Neural progenitor cell (in vitro differentiated cells): ENCODE data around the gene PRIMA1. TPM values are rescaled to one million over a fixed set of nuclear protein-coding genes. Genes with fewer than 3 reads are reported as not detected.
A peak's percentile ranks its signal among the peaks of the same experiment; 100 is the strongest.
"Not testable (repeated sequence)": the region's sequence is repeated elsewhere in the genome, so short reads cannot be mapped to it uniquely, and the experiment has no call there.

Experiments
- DNase-seq: peaks from one replicate; pipeline ENCODE4 v3.0.0-alpha.2; 2016; ENCODE audit warnings: low spot score
- H2AFZ ChIP-seq: fragments of 200-600 bp; sonication (generic); replicated peaks from 2 replicates; pipeline ENCODE4 v1.6.1; 2016; ENCODE audit warnings: antibody characterized with exemption
- H3F3A ChIP-seq: fragments of 200-600 bp; sonication (generic); 2 replicates; pipeline ENCODE4 v1.6.1; 2016; ENCODE audit warnings: antibody characterized with exemption, low read depth
- H3K27ac ChIP-seq: fragments of 200-600 bp; sonication (generic); 2 replicates; pipeline ENCODE4 v1.5.1; 2016; ENCODE audit warnings: mild to moderate bottlenecking
- H3K27me3 ChIP-seq: fragments of 200-600 bp; sonication (generic); 2 replicates; pipeline ENCODE4 v1.6.1; 2016; ENCODE audit warnings: mild to moderate bottlenecking, moderate library complexity
- H3K36me3 ChIP-seq: fragments of 200-600 bp; sonication (generic); 2 replicates; pipeline ENCODE4 v1.5.1; 2016
- H3K4me1 ChIP-seq: fragments of 200-600 bp; sonication (generic); 2 replicates; pipeline ENCODE4 v1.6.1; 2016; ENCODE audit warnings: mixed run types
- H3K4me2 ChIP-seq: fragments of 200-600 bp; sonication (generic); 2 replicates; pipeline ENCODE4 v1.6.1; 2016
- H3K4me3 ChIP-seq: fragments of 200-600 bp; sonication (generic); 2 replicates; pipeline ENCODE4 v1.5.1; 2016
- H3K79me2 ChIP-seq: fragments of 200-600 bp; sonication (generic); 2 replicates; pipeline ENCODE4 v1.6.1; 2016; ENCODE audit warnings: low read depth
- H3K9ac ChIP-seq: fragments of 200-600 bp; sonication (generic); 2 replicates; pipeline ENCODE4 v1.6.1; 2016
- H3K9me3 ChIP-seq: fragments of 200-600 bp; sonication (generic); 2 replicates; pipeline ENCODE4 v1.5.1; 2016; ENCODE audit warnings: low read depth
- H4K20me1 ChIP-seq: fragments of 200-600 bp; sonication (generic); 2 replicates; pipeline ENCODE4 v1.6.1; 2016; ENCODE audit warnings: low read depth
- H3K27ac Mint-ChIP-seq: 3 replicates; pipeline ENCODE4 v1.8.0; 2021; ENCODE audit warnings: mixed read lengths
- H3K27me3 Mint-ChIP-seq: 2 replicates; pipeline ENCODE4 v1.8.0; 2022; ENCODE audit warnings: low read depth, mild to moderate bottlenecking, inconsistent platforms, moderate library complexity, mixed read lengths; ENCODE audit not compliant: insufficient read depth
- H3K36me3 Mint-ChIP-seq: 3 replicates; pipeline ENCODE4 v1.8.0; 2021; ENCODE audit warnings: mixed read lengths
- H3K4me1 Mint-ChIP-seq: 3 replicates; pipeline ENCODE4 v1.8.0; 2021; ENCODE audit warnings: mixed read lengths
- H3K4me3 Mint-ChIP-seq: 3 replicates; pipeline ENCODE4 v1.8.0; 2021; ENCODE audit warnings: mild to moderate bottlenecking, moderate library complexity, mixed read lengths
- H3K9me3 Mint-ChIP-seq: 3 replicates; pipeline ENCODE4 v1.8.0; 2020; ENCODE audit warnings: mixed read lengths
- EZH2 ChIP-seq: fragments of 200-600 bp; sonication (generic); IDR thresholded peaks from 2 replicates; pipeline ENCODE4 v1.6.1; 2017; ENCODE audit warnings: antibody characterized with exemption, mild to moderate bottlenecking, moderate library complexity
- EZH2phosphoT487 ChIP-seq: fragments of 200-600 bp; sonication (generic); IDR thresholded peaks from 2 replicates; pipeline ENCODE4 v1.6.1; 2017; ENCODE audit warnings: antibody characterized with exemption
- total RNA-seq: library from RNA; depleted of rRNA; stranded (reverse); fragments of >200 nt; gene quantifications from 2 replicates; pipeline ENCODE4 v1.2.3, GENCODE V29; 2015; ENCODE audit warnings: low replicate concordance
- TF ChIP-seq, protein P1 (sequence below): fragments of 200-600 bp; sonication (generic); IDR thresholded peaks from 2 replicates; pipeline ENCODE4 v1.5.1; 2017; ENCODE audit warnings: antibody characterized with exemption, mild to moderate bottlenecking

The PRIMA1 gene
- total RNA-seq, 1 donor from 2014 or later = 2.8 TPM

DNA sequence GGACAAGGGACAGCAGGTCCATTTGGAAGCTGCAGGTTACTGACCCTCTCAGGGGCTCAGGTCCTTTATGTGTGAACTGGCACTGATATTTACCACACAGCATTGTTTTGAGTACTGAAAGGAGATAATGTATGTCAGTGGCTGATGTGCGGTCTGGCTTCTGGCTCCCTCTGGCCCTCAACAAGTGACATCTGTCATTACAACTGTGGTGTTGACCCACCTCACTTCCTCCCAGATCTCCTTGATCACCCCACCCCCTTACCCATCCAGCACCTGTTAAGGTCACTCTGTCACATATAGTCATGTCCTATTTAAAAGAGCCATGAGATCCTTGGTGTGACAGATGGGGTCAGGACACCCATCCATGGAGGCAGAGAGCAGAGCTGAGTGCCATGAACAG lies 22.7 kb upstream of the PRIMA1 start:
- H3K4me3 Mint-ChIP-seq = no peak overlapping the region
- Histone ChIP-seq H3K4me1 (no peaks in the 10 kb centered on the region), H3K27me3 (no peaks in the 10 kb centered on the region), H3K4me3 (no peak overlapping the region), H3K4me2 (no peak overlapping the region), H3K79me2 (no peaks in the 10 kb centered on the region), H2AFZ (no peak overlapping the region), H3K36me3 (no peaks in the 10 kb centered on the region), H4K20me1 (no peaks in the 10 kb centered on the region), H3K27ac (no peak overlapping the region), H3F3A (no peaks in the 10 kb centered on the region), H3K9ac (no peak overlapping the region), H3K9me3 (peaks cover 9% of the 10 kb centered on the region)
- H3K27me3 Mint-ChIP-seq = peaks cover 13% of the 10 kb centered on the region
- peaks cover 45% of the 10 kb centered on the region for H3K9me3 Mint-ChIP-seq
- H3K36me3 Mint-ChIP-seq = no peaks in the 10 kb centered on the region
- no peaks in the 10 kb centered on the region for H3K4me1 Mint-ChIP-seq
- TF ChIP-seq EZH2 = no peak
- TF ChIP-seq, protein P1, sequence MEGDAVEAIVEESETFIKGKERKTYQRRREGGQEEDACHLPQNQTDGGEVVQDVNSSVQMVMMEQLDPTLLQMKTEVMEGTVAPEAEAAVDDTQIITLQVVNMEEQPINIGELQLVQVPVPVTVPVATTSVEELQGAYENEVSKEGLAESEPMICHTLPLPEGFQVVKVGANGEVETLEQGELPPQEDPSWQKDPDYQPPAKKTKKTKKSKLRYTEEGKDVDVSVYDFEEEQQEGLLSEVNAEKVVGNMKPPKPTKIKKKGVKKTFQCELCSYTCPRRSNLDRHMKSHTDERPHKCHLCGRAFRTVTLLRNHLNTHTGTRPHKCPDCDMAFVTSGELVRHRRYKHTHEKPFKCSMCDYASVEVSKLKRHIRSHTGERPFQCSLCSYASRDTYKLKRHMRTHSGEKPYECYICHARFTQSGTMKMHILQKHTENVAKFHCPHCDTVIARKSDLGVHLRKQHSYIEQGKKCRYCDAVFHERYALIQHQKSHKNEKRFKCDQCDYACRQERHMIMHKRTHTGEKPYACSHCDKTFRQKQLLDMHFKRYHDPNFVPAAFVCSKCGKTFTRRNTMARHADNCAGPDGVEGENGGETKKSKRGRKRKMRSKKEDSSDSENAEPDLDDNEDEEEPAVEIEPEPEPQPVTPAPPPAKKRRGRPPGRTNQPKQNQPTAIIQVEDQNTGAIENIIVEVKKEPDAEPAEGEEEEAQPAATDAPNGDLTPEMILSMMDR = no peak
- no peak for TF ChIP-seq EZH2phosphoT487
- no peak for DNase-seq
- H3K27ac Mint-ChIP-seq = no peak overlapping the region

DNA sequence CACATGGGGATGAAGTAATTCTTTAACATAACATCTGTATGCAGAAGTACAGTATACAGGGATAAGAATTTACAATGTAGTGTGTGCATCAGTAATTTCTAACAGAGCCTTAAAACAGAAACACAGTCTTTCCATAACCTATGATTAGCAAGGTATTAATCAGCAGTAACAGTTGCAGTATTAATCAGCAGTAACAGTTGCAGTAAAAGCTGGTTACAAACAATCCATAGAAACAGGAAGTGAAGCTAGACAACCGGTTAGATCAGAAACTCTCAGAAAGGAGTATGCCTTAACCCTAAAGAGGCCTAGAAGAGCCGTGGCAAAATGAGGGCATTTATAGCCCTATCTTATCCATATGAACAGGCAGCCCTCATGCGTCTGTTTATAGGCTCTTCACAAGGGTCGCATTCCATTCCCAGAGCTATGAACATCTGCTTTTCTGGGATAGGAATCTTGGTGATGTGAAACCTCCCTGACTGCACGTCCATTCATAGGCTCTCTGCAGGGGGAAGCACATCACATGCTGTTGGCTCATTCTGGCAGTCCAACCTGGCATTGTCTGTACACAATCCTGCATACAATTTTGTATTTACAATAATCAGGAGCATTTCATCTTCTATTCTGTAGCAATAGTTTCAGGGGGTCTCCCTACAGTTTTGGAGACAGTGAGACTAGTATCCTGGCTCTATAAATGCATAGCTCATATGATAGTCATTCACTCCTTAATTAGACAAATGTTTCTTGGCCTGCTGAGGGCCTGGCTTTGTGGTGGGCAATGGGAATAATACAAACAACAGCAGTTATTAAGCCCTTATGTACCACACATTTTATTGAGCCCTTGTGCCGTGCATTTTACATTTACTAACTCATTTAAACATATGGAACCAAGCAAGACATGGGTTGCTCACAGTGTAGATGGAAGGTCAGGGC lies 21.5 kb upstream of the PRIMA1 start:
- H3K4me2 ChIP-seq, H2AFZ ChIP-seq, H3K79me2 ChIP-seq, H3K36me3 ChIP-seq, H3K4me3 ChIP-seq, H3K4me1 ChIP-seq, H3K4me3 Mint-ChIP-seq, H3K27me3 ChIP-seq, H3F3A ChIP-seq, H3K9me3 ChIP-seq, H3K36me3 Mint-ChIP-seq, H3K27ac ChIP-seq, DNase-seq, H3K4me1 Mint-ChIP-seq, H4K20me1 ChIP-seq, H3K27ac Mint-ChIP-seq, H3K9ac ChIP-seq: not testable (repeated sequence)
- peaks cover 13% of the 10 kb centered on the region for H3K27me3 Mint-ChIP-seq
- peaks cover 34% of the 10 kb centered on the region for H3K9me3 Mint-ChIP-seq

DNA sequence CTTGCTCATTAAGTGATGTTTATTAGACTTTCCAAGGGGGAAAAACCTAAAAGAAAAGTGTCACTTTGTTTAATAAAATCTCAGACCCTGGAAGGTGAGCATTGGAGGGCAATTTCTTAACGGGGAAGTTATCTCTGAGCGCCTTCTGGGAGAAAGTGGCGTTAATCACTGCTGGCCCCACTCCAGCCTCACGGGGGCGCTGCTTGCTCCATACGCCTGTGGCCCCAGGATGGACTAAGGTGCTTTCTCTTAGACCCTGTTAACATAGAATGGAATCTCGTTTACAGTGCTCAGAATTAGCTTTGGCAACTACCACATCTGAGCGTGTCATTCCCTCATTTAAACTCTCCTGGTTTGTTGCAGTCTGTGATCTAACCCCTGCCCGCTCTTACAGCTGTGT lies 16.4 kb upstream of the PRIMA1 start:
- Histone ChIP-seq H3K36me3 (no peaks in the 10 kb centered on the region), H3K4me3 (no peak overlapping the region), H3K9me3 (no peaks in the 10 kb centered on the region), H3K27me3 (no peaks in the 10 kb centered on the region), H3K4me1 (no peaks in the 10 kb centered on the region), H3K27ac (no peak overlapping the region), H2AFZ (no peak overlapping the region), H3K4me2 (no peak overlapping the region), H3K9ac (no peak overlapping the region), H3F3A (no peaks in the 10 kb centered on the region), H4K20me1 (no peaks in the 10 kb centered on the region), H3K79me2 (no peaks in the 10 kb centered on the region)
- TF ChIP-seq, protein P1 = peak; percentile 50
- no peak for TF ChIP-seq EZH2
- Mint-ChIP-seq H3K9me3 (peaks cover 11% of the 10 kb centered on the region), H3K4me3 (no peak overlapping the region), H3K27ac (no peak overlapping the region), H3K27me3 (peaks cover 5% of the 10 kb centered on the region), H3K4me1 (no peaks in the 10 kb centered on the region), H3K36me3 (no peaks in the 10 kb centered on the region)
- no peak for DNase-seq
